Stimulated activated CD4-positive, alpha-beta T cell treated with anti-CD3 and anti-CD28 coated beads, Interleukin-1b, Interleukin-23, amount 100 ng/mL, for 48 hours (primary cell): Measurements from ENCODE around the gene RER1.

Experiments
- DNase-seq: peaks from one replicate; pipeline ENCODE4 v3.0.0-alpha.2; 2020

The RER1 gene

GRCh38 chr1:2449636-2450454 lies 58.2 kb downstream of the RER1 start:
- DNase-seq, result no peak

GRCh38 chr1:2451741-2452140 lies 60.1 kb downstream of the RER1 start:
- DNase-seq, result no peak

GRCh38 chr1:2452201-2452931 lies 60.7 kb downstream of the RER1 start:
- no peak for DNase-seq

GRCh38 chr1:2452932-2453315 lies 61.3 kb downstream of the RER1 start:
- DNase-seq, result no peak

- no peak for DNase-seq
Observed at GRCh38 chr1:2454227-2454626, 62.6 kb downstream of the RER1 start.
